SK-N-SH (cell line): ENCODE results near the gene FA2H. TPM values are rescaled to one million over a fixed set of nuclear protein-coding genes. Genes with fewer than 3 reads are reported as not detected.

Experiments used
- CTCF ChIA-PET: fragments of 300-600, 350-600 bp; formaldehyde crosslinking; extraction: SDS; loops from one replicate; lab custom pipeline; 2021; lab: Yijun Ruan, JAX
- POLR2A ChIA-PET: fragments of 350-600 bp; sonication (Branson Sonifier 250); formaldehyde crosslinking; extraction: SDS; loops from one replicate; lab custom pipeline; 2020; ENCODE audit warnings: antibody characterized with exemption, inconsistent platforms; lab: Yijun Ruan, JAX
- DNase-seq: peaks from one replicate; pipeline ENCODE4 v3.0.0; 2012
- H2AFZ ChIP-seq: fragments of 200-600 bp; sonication (generic); 2 replicates; pipeline ENCODE4 v1.8.1; 2016; ENCODE audit warnings: antibody characterized with exemption, mild to moderate bottlenecking, low read depth
- H3F3A ChIP-seq: fragments of 200-600 bp; sonication (generic); replicated peaks from 2 replicates; pipeline ENCODE3; 2016; ENCODE audit warnings: antibody characterized with exemption, mild to moderate bottlenecking; ENCODE audit not compliant: insufficient read depth
- H3K27ac ChIP-seq, 2 experiments: fragments of 200-500 bp in 1 of 2; fragments of 200-600 bp in 1 of 2; sonication (Bioruptor generic) in 1 of 2; sonication (generic), shearing (Covaris generic) in 1 of 2; 2 replicates each; pipeline versions ENCODE4 v1.5.1 to v1.6.1; 2014 to 2016; ENCODE audit warnings: low read depth in 2 of 2, inconsistent platforms in 1 of 2, low read length in 1 of 2, mild to moderate bottlenecking in 1 of 2, mixed read lengths in 1 of 2
- H3K27me3 ChIP-seq: fragments of 200-600 bp; sonication (generic), shearing (Covaris generic); 2 replicates; pipeline ENCODE4 v1.6.1; 2016; ENCODE audit warnings: mixed run types; ENCODE audit not compliant: insufficient read depth
- H3K36me3 ChIP-seq, 2 experiments: fragments of 200-500 bp in 1 of 2; fragments of 200-600 bp in 1 of 2; sonication (Bioruptor generic) in 1 of 2; sonication (generic) in 1 of 2; replicated peaks in 1 of 2; 2 replicates each; pipeline versions ENCODE3 to v1.5.1; 2014 to 2016; ENCODE audit warnings: low read length in 1 of 2, mild to moderate bottlenecking in 1 of 2; ENCODE audit not compliant: insufficient read depth in 2 of 2, control insufficient read depth in 1 of 2
- H3K4me1 ChIP-seq, 2 experiments: fragments of 200-500 bp in 1 of 2; fragments of 200-600 bp in 1 of 2; sonication (Bioruptor generic) in 1 of 2; sonication (generic), shearing (Covaris generic) in 1 of 2; 2 replicates each; pipeline versions ENCODE4 v1.5.1 to v1.6.1; 2014 to 2016; ENCODE audit warnings: low read depth in 1 of 2, low read length in 1 of 2, mixed run types in 1 of 2; ENCODE audit not compliant: insufficient read depth in 2 of 2, control insufficient read depth in 1 of 2
- H3K4me2 ChIP-seq: fragments of 200-600 bp; sonication (generic), shearing (Covaris generic); 2 replicates; pipeline ENCODE4 v1.6.1; 2017; ENCODE audit warnings: mixed run types
- H3K4me3 ChIP-seq, 2 experiments: fragments of 200-500 bp in 1 of 2; fragments of 200-600 bp in 1 of 2; sonication (Bioruptor generic) in 1 of 2; sonication (generic), shearing (Covaris generic) in 1 of 2; 2 replicates each; pipeline versions ENCODE4 v1.5.1 to v1.8.1; 2014 to 2016; ENCODE audit warnings: low read depth in 2 of 2, inconsistent platforms in 1 of 2, low read length in 1 of 2, mild to moderate bottlenecking in 1 of 2, mixed read lengths in 1 of 2, moderate library complexity in 1 of 2
- H3K79me2 ChIP-seq: fragments of 200-600 bp; sonication (generic); 2 replicates; pipeline ENCODE4 v1.8.1; 2017; ENCODE audit warnings: mild to moderate bottlenecking; ENCODE audit not compliant: insufficient read depth
- H3K9ac ChIP-seq: fragments of 200-600 bp; sonication (generic); 2 replicates; pipeline ENCODE4 v1.6.1; 2017; ENCODE audit warnings: mixed run types
- H3K9me2 ChIP-seq: fragments of 200-600 bp; sonication (generic); 2 replicates; pipeline ENCODE4 v1.6.1; 2017; ENCODE audit warnings: mixed run types
- H3K9me3 ChIP-seq: fragments of 200-600 bp; sonication (generic); 2 replicates; pipeline ENCODE4 v1.6.1; 2017; ENCODE audit warnings: mixed run types, mild to moderate bottlenecking, moderate library complexity
- H4K20me1 ChIP-seq: fragments of 200-600 bp; sonication (generic); 2 replicates; pipeline ENCODE4 v1.6.1; 2017; ENCODE audit warnings: mild to moderate bottlenecking, mixed run types; ENCODE audit not compliant: insufficient read depth
- CHD2 ChIP-seq: fragments of 150-350 bp; IDR thresholded peaks from 2 replicates; pipeline ENCODE4 v1.6.1; 2018; ENCODE audit warnings: low read length; ENCODE audit not compliant: partially characterized antibody
- FOXM1 ChIP-seq: IDR thresholded peaks from 2 replicates; pipeline ENCODE4 v1.4.0; 2012; ENCODE audit warnings: low read depth, mild to moderate bottlenecking
- GABPA ChIP-seq: IDR thresholded peaks from 2 replicates; pipeline ENCODE4 v1.4.0; 2012; ENCODE audit warnings: low read depth, mild to moderate bottlenecking
- JUND ChIP-seq: IDR thresholded peaks from 2 replicates; pipeline ENCODE4 v1.4.0; 2012
- MXI1 ChIP-seq: IDR thresholded peaks from 2 replicates; pipeline ENCODE4 v1.6.1; 2012; ENCODE audit warnings: mild to moderate bottlenecking, low read depth, low read length, improper control_type of control experiment
- NRF1 ChIP-seq: IDR thresholded peaks from 2 replicates; pipeline ENCODE4 v1.6.1; 2012; ENCODE audit warnings: low read depth, mild to moderate bottlenecking, low read length
- POLR2AphosphoS5 ChIP-seq: IDR thresholded peaks from 2 replicates; pipeline ENCODE4 v1.6.1; 2012; ENCODE audit warnings: low read depth, low read length
- RCOR1 ChIP-seq: fragments of 150-350 bp; IDR thresholded peaks from 2 replicates; pipeline ENCODE4 v1.6.1; 2017; ENCODE audit warnings: antibody characterized with exemption, low read length
- RFX5 ChIP-seq: IDR thresholded peaks from 2 replicates; pipeline ENCODE4 v1.6.1; 2012; ENCODE audit warnings: mild to moderate bottlenecking, improper control_type of control experiment, low read length
- RXRA ChIP-seq: IDR thresholded peaks from 2 replicates; pipeline ENCODE4 v1.4.0; 2012; ENCODE audit warnings: low read depth, mild to moderate bottlenecking, borderline replicate concordance
- SIN3A ChIP-seq: IDR thresholded peaks from 2 replicates; pipeline ENCODE4 v1.6.1; 2012; ENCODE audit warnings: low read depth, mild to moderate bottlenecking, low read length, moderate library complexity, borderline replicate concordance
- TAF1 ChIP-seq: IDR thresholded peaks from 2 replicates; pipeline ENCODE4 v1.6.1; 2012; ENCODE audit warnings: low read depth, mild to moderate bottlenecking, low read length, moderate library complexity, borderline replicate concordance
- YY1 ChIP-seq: IDR thresholded peaks from 2 replicates; pipeline ENCODE4 v1.4.0; 2012; ENCODE audit warnings: low read depth, mild to moderate bottlenecking
- WGBS: methylation state at CpG from one replicate; pipeline ENCODE4 v1.1.6; 2017; ENCODE audit warnings: low lambda C conversion rate; 5-methylcytosine and 5-hydroxymethylcytosine counted together
- polyA plus RNA-seq, 3 experiments: library from polyadenylated mRNA; depleted of rRNA; stranded (reverse); fragments of >200 nt; gene quantifications; 2 replicates each; pipeline ENCODE4 v1.2.3, GENCODE V29; 2012
- TF ChIP-seq, protein P1 (sequence below): IDR thresholded peaks from 2 replicates; pipeline ENCODE4; 2012
- TF ChIP-seq, protein P2 (sequence below): fragments of 150-350 bp; IDR thresholded peaks from 2 replicates; pipeline ENCODE4 v1.6.1; 2016; ENCODE audit warnings: mild to moderate bottlenecking, low read depth, low read length
- TF ChIP-seq, protein P3 (sequence below): IDR thresholded peaks from 2 replicates; pipeline ENCODE4 v1.4.0; 2012; ENCODE audit warnings: low read depth, borderline replicate concordance
- TF ChIP-seq, protein P4 (sequence below): fragments of 150-350 bp; IDR thresholded peaks from 2 replicates; pipeline ENCODE4 v1.6.1; 2017; ENCODE audit warnings: antibody characterized with exemption, low read length, low read depth, borderline replicate concordance
- TF ChIP-seq, protein P5 (sequence below): fragments of 200-600 bp; sonication (generic); IDR thresholded peaks from 2 replicates; pipeline ENCODE4 v1.6.1; 2017; ENCODE audit warnings: antibody characterized with exemption, mild to moderate bottlenecking, moderate library complexity
- TF ChIP-seq, protein P6 (sequence below): IDR thresholded peaks from 2 replicates; pipeline ENCODE4 v1.4.0; 2012; ENCODE audit warnings: low read depth

Gene FA2H
- polyA plus RNA-seq, 1 of the 3 experiments (the other 2 are of a cell fraction) = not detected

DNA sequence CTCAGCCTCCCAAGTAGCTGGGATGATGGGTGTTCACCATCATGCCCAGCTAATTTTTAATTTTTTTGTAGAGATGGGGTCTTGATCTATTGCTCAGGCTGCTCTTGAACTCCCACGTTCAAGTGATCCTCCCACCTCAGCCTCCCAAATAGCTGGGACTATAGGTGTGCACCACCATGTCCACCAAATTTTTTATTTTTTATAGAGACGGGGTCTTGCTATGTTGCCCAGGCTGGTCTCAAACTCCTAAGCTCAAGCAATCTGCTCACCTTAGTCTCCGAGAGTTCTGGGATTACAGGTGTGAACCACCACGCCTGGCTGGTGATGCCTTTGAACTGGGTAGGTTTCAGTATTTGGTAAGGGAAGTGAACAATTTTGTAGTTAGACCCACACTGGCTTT, 30.1 kb downstream of the FA2H start:
- WGBS = 75% methylated on average over 4 of the region's 4 CpGs
- POLR2A ChIA-PET = no interaction called here
- Histone ChIP-seq H3F3A (no peaks in the 10 kb centered on the region), H2AFZ (no peak overlapping the region), H3K27ac (no peak overlapping the region), H3K9me2 (no peaks in the 10 kb centered on the region), H3K79me2 (no peaks in the 10 kb centered on the region), H3K4me3 (no peak overlapping the region), H3K9ac (no peak overlapping the region), H3K36me3 (no peaks in the 10 kb centered on the region), H3K4me1 (peaks cover 0 to 3% of the 10 kb centered on the region in 2 experiments; a peak in 1 of 4 replicates), H3K27me3 (no peaks in the 10 kb centered on the region), H3K4me2 (no peak overlapping the region), H3K9me3 (no peaks in the 10 kb centered on the region), H4K20me1 (no peaks in the 10 kb centered on the region)
- CTCF ChIA-PET = interaction anchor here (1.0 kb wide), 1 partner anchor 9 kb away, joined by 3 read pairs; no protein-coding TSS in a partner anchor
- DNase-seq = no peak
- TF ChIP-seq, protein P1, sequence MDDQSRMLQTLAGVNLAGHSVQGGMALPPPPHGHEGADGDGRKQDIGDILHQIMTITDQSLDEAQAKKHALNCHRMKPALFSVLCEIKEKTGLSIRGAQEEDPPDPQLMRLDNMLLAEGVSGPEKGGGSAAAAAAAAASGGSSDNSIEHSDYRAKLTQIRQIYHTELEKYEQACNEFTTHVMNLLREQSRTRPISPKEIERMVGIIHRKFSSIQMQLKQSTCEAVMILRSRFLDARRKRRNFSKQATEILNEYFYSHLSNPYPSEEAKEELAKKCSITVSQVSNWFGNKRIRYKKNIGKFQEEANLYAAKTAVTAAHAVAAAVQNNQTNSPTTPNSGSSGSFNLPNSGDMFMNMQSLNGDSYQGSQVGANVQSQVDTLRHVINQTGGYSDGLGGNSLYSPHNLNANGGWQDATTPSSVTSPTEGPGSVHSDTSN = no peak
- TF ChIP-seq MXI1 (no peak), RFX5 (no peak), CHD2 (no peak), NRF1 (no peak), SIN3A (no peak), JUND (no peak), RXRA (no peak), TAF1 (no peak), YY1 (no peak), RCOR1 (no peak), POLR2AphosphoS5 (no peak), FOXM1 (no peak), GABPA (no peak)
- TF ChIP-seq, protein P2, sequence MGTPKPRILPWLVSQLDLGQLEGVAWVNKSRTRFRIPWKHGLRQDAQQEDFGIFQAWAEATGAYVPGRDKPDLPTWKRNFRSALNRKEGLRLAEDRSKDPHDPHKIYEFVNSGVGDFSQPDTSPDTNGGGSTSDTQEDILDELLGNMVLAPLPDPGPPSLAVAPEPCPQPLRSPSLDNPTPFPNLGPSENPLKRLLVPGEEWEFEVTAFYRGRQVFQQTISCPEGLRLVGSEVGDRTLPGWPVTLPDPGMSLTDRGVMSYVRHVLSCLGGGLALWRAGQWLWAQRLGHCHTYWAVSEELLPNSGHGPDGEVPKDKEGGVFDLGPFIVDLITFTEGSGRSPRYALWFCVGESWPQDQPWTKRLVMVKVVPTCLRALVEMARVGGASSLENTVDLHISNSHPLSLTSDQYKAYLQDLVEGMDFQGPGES = no peak
- TF ChIP-seq, protein P3, sequence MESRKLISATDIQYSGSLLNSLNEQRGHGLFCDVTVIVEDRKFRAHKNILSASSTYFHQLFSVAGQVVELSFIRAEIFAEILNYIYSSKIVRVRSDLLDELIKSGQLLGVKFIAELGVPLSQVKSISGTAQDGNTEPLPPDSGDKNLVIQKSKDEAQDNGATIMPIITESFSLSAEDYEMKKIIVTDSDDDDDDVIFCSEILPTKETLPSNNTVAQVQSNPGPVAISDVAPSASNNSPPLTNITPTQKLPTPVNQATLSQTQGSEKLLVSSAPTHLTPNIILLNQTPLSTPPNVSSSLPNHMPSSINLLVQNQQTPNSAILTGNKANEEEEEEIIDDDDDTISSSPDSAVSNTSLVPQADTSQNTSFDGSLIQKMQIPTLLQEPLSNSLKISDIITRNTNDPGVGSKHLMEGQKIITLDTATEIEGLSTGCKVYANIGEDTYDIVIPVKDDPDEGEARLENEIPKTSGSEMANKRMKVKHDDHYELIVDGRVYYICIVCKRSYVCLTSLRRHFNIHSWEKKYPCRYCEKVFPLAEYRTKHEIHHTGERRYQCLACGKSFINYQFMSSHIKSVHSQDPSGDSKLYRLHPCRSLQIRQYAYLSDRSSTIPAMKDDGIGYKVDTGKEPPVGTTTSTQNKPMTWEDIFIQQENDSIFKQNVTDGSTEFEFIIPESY = no peak
- TF ChIP-seq, protein P4, sequence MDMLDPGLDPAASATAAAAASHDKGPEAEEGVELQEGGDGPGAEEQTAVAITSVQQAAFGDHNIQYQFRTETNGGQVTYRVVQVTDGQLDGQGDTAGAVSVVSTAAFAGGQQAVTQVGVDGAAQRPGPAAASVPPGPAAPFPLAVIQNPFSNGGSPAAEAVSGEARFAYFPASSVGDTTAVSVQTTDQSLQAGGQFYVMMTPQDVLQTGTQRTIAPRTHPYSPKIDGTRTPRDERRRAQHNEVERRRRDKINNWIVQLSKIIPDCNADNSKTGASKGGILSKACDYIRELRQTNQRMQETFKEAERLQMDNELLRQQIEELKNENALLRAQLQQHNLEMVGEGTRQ = no peak
- TF ChIP-seq, protein P5, sequence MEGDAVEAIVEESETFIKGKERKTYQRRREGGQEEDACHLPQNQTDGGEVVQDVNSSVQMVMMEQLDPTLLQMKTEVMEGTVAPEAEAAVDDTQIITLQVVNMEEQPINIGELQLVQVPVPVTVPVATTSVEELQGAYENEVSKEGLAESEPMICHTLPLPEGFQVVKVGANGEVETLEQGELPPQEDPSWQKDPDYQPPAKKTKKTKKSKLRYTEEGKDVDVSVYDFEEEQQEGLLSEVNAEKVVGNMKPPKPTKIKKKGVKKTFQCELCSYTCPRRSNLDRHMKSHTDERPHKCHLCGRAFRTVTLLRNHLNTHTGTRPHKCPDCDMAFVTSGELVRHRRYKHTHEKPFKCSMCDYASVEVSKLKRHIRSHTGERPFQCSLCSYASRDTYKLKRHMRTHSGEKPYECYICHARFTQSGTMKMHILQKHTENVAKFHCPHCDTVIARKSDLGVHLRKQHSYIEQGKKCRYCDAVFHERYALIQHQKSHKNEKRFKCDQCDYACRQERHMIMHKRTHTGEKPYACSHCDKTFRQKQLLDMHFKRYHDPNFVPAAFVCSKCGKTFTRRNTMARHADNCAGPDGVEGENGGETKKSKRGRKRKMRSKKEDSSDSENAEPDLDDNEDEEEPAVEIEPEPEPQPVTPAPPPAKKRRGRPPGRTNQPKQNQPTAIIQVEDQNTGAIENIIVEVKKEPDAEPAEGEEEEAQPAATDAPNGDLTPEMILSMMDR = no peak
- TF ChIP-seq, protein P6, sequence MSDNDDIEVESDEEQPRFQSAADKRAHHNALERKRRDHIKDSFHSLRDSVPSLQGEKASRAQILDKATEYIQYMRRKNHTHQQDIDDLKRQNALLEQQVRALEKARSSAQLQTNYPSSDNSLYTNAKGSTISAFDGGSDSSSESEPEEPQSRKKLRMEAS = no peak
